ENCODE results near the gene STK4. TPM values are rescaled to one million over a fixed set of nuclear protein-coding genes. Genes with fewer than 3 reads are reported as not detected.

Gene STK4
- total RNA-seq (28.2 and 29.6 TPM in 2 replicates), polyA plus RNA-seq (7.0 and 9.1 TPM in 2 replicates), polyA minus RNA-seq (22.9 and 24.2 TPM in 2 replicates), Bru-seq, nascent RNA (percentile 81 among the genes with signal in this experiment), BruChase-seq, experiment 1, labeled RNA remaining after a 6-hour chase (percentile 77 among the genes with signal in this experiment), BruChase-seq, experiment 2, labeled RNA remaining after a 2-hour chase (percentile 77 among the genes with signal in this experiment)
- 8.2 and 8.4 TPM in 2 replicates for polyA plus RNA-seq (2011; cell fraction: cytosol; rRNA removed)
- 24.4 and 30.2 TPM in 2 replicates for polyA plus RNA-seq (2011; cell fraction: nucleus; rRNA removed)
- polyA plus RNA-seq (2012): 9.9 and 12.5 TPM in 2 replicates
- 20.2 TPM for polyA minus RNA-seq (2011; cell fraction: cytosol; rRNA and poly(A)+ RNA removed)
- polyA minus RNA-seq (2011; cell fraction: nucleus; rRNA and poly(A)+ RNA removed): 36.4 and 43.6 TPM in 2 replicates
- long read RNA-seq, full-length matches to known transcripts: 5 of 12 reads
- long read RNA-seq, partial matches to known transcripts: 1 of 12 reads
- long read RNA-seq, other reads (novel, unspliced or antisense): 6 of 12 reads

DNA sequence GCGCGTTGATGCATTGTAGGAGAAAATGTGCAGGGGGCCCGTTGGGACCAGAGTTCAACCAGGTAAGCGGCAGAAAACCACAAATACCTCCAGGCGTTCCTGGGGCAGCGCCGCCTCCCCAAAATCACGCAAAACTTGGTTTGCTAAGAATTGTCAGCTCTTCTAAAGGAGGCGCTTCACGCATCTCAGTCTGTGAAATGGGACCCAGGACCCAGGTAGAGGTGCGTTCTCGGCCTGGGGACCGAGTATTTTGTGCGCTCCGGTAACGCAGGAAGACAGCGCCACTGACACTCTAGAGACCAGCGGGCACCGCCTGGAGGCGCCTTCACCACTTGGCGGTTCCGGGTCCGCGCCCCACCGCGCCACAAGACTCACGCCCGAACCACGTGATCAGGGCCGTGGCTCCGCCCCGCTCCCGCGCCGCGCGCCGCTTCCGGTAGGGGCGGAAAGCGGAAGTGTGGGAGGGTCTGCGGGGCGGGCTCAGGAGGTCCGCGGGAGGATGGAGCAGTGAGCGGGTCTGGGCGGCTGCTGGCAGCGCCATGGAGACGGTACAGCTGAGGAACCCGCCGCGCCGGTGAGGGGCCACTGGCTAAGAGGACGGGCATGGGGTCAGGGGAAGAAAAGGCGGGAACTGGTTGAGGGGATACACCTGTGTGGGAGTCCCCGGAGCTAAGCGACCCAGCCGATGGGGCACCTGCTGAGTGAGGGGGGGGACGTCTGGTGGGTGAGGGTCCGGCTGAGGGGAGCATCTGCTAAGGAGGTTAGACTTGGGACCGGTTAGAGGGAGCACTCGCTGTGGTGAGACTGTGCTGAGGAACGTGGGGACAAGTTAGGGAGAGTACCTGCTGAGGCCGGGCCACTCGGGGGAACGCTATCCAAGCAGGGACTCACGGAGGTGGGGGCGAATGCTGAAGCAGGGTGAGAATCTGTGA lies at the start of gene STK4:
TSS of gene STK4 (plus strand) at position 483 of the 932 bp plus-strand sequence. CDS start at position 540, 57 bp downstream.
- no peaks in the 10 kb centered on the region for H3K9me1 ChIP-seq (replicated peaks; ENCODE audit: control insufficient read depth, extremely low read depth, insufficient read depth, low read length)
- TF ChIP-seq JUN (IDR thresholded peaks at IDR 0.05; ENCODE audit: borderline replicate concordance, insufficient read depth, insufficient read length, low read depth): no peak
- TF ChIP-seq, protein P1, sequence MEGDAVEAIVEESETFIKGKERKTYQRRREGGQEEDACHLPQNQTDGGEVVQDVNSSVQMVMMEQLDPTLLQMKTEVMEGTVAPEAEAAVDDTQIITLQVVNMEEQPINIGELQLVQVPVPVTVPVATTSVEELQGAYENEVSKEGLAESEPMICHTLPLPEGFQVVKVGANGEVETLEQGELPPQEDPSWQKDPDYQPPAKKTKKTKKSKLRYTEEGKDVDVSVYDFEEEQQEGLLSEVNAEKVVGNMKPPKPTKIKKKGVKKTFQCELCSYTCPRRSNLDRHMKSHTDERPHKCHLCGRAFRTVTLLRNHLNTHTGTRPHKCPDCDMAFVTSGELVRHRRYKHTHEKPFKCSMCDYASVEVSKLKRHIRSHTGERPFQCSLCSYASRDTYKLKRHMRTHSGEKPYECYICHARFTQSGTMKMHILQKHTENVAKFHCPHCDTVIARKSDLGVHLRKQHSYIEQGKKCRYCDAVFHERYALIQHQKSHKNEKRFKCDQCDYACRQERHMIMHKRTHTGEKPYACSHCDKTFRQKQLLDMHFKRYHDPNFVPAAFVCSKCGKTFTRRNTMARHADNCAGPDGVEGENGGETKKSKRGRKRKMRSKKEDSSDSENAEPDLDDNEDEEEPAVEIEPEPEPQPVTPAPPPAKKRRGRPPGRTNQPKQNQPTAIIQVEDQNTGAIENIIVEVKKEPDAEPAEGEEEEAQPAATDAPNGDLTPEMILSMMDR (IDR thresholded peaks at IDR 0.05; ENCODE audit: extremely low read depth in 1 of 2, insufficient read depth in 1 of 2, low read depth in 1 of 2, low read length in 2 of 2): peak; percentile 46 to 67
- TF ChIP-seq MAX (IDR thresholded peaks at IDR 0.05; ENCODE audit: insufficient read depth, insufficient read length): peak; percentile 88
- no peak for TF ChIP-seq FOS (IDR thresholded peaks at IDR 0.05; ENCODE audit: borderline replicate concordance, insufficient read depth, low read length)
- TF ChIP-seq EZH2 (IDR thresholded peaks at IDR 0.05; ENCODE audit: borderline replicate concordance, low read depth, low read length, severe bottlenecking): no peak
- TF ChIP-seq MYC (IDR thresholded peaks at IDR 0.05; ENCODE audit: low read depth, low read length): peak; percentile 78
- TF ChIP-seq POLR2AphosphoS5 (IDR thresholded peaks at IDR 0.05; ENCODE audit: insufficient read depth, low read depth, low read length): peak; percentile 72
- peak; percentile 49 for TF ChIP-seq POLR2A (IDR thresholded peaks at IDR 0.05; ENCODE audit: low read depth, low read length)
- no peak for TF ChIP-seq GATA2 (IDR thresholded peaks at IDR 0.05; ENCODE audit: insufficient read depth, insufficient read length, low read depth, low read length)
- H3K27ac ChIP-seq (ENCODE audit: insufficient read depth, low read depth, low read length): peak within 1 kb of the TSS; percentile 44
- peak within 1 kb of the TSS; percentile 59 for H2AFZ ChIP-seq (ENCODE audit: low read depth, low read length)
- intact Hi-C loops (cut with micrococcal nuclease): loop anchor here (1.0 to 10.0 kb wide), 5 partner anchors 27 to 1006 kb away; partner anchors contain the start of genes DNTTIP1, WFDC3 and ZNF335
- FAIRE-seq: peak; percentile 75
- H3K4me2 ChIP-seq (ENCODE audit: insufficient read depth, low read length): peak within 1 kb of the TSS; percentile 83
- DNase-seq (ENCODE audit: low read depth, low spot score): peak; percentile 95
- H4K20me1 ChIP-seq (replicated peaks; ENCODE audit: control insufficient read depth, extremely low read depth, insufficient read depth, low read length): no peaks in the 10 kb centered on the region
- TSS peak; percentile 90 for BruUV-seq (replicated peaks)
- dilution Hi-C loops (cut with MboI; ENCODE audit: extremely low pct_ligation_motif_present, low sequenced_read_pairs): no loop called here
- CTCF ChIA-PET: interaction anchor here (0.6 to 1.9 kb wide), 3 partner anchors 9 to 27 kb away, joined by 3 to 5 read pairs (median 4); no protein-coding TSS in a partner anchor
- peak within 1 kb of the TSS; percentile 62 for H3K9ac ChIP-seq (replicated peaks; ENCODE audit: extremely low read depth, insufficient read depth, low read length)
- H3K4me1 ChIP-seq (ENCODE audit: control insufficient read depth, extremely low read depth, insufficient read depth, low read length): peaks cover 50% of the 10 kb centered on the region
- H3K27me3 ChIP-seq (ENCODE audit: control insufficient read depth in 2 of 2, insufficient read depth in 2 of 2, low read length in 2 of 2): no peaks in the 10 kb centered on the region
- POLR2A ChIA-PET: no interaction called here
- no peaks in the 10 kb centered on the region for H3K9me3 ChIP-seq (replicated peaks; ENCODE audit: control insufficient read depth, insufficient read depth, low read length)
- H3K4me3 ChIP-seq (replicated peaks in 1 of 3; ENCODE audit: insufficient read depth in 1 of 3, low read depth in 1 of 3, low read length in 3 of 3): peak within 1 kb of the TSS; percentile 59 to 92 (median 64)
- peaks cover 34% of the 10 kb centered on the region for H3K79me2 ChIP-seq (ENCODE audit: control insufficient read depth, insufficient read depth, low read length)
- no peaks in the 10 kb centered on the region for H3K36me3 ChIP-seq (ENCODE audit: control insufficient read depth in 2 of 2, extremely low read depth in 1 of 2, insufficient read depth in 2 of 2, low read length in 2 of 2)

Measured in endothelial cell of umbilical vein (primary cell).